SK-N-DZ (cell line): ENCODE results near the gene IRX6.

ENCODE experiments used
- DNase-seq: peaks from one replicate; pipeline ENCODE4 v3.0.0-alpha.2; 2015; ENCODE audit warnings: low spot score

IRX6 gene

DNA sequence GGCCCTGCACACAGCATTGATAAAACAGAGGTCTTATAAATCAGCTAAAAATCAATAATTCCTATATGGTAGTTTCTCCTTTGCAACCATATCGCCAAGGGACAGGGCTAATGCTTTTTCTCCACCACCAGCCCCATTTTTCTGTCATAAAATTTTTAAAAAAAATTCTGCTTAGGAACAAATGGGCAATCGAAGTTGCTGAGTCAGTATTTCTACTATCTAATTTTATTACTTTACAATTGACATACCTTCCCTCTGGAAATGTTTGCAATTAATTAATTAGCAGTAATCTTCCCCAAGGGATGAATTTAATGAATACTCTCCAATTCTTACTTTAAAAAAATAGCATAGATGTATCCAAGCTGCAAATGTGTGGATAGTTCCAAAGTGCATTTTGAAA, 1.7 kb upstream of the IRX6 start:
- no peak for DNase-seq

DNA sequence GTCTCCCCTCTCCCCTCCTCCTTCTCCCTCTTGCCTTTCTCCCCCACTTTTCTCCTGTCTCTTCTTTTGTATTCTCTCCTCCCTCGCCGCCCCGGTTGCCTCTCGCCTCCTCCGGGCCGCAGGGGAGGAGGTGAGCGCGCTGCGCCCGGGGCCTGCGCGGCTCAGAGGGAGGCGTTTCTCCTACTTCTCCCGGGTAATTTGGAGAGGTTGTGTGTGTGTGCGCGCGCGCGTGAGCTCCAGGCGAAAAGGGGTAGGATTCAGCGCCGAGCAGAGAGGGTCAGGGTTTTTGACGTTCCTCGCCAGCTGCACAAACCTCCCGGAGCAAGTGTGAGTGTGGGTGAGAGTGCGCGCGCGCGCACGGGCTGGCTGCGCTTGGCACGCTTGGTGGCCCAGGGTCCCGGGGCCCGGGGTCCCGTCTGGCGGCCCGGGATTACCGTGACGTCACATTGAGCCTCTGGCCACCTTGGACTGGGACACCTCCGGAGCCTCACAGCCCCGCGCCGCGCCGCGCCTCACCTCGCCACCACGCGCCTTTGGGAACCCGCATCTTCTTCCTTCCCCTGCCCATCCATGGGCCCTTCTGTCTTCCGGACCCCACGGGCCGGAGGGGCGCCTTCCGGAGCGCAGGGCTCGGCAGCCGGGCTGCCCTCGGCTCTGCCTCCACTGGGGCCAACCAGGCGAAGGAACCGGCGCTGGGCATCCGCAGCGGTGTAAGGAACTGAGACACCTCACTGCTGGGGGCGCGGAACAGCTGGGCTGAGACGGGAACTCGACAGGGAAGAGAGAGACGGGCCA, 479 bp downstream of the IRX6 start:
- no peak for DNase-seq

DNA sequence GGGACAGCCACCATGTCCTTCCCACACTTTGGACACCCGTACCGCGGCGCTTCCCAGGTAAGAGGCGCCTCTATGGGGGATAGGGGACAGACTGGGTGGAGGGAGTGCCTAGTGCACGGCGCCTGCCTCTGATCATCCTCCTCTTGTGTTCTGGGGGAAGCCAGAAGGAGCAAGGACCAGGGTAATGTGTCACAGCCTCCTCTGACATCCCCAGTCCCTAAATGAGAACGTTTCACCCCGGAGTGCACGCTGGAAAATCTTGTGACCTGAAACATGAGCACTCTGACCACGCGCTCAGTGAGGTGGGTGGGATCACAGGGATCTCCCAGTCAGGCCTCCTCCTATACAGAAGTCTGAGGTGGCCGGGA, 1.1 kb downstream of the IRX6 start:
- DNase-seq, result no peak

DNA sequence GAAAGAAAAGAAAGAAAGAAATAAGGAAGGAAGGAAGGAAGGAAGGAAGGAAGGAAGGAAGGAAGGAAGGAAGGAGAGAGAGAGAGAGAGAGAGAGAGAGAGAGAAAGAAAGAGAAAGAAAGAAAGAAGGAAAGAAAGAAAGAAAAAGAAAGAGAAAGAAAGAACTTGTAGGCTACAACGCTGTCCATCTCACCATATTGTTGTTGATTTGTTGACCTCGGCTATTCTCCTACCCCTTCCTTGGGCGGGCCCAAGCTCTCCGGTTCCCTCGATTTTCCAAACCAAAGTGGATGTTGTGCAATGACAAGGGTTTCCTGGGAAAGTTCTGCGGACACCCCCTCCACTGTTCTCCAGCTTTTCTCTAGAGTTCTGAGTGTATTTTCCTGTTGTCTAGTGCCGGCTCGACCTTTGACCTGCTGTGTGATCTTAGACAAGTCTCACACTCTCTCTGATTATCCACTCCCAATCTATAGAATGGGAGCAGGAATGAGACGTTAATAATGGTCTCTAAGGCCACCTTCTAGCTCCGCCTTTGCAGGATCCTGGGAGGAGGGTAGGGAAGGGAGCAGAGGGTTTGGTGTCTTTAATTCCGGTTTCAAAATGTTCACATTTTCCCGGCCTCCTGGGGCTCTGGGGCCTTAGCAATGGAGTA, 1.6 kb downstream of the IRX6 start:
- no peak for DNase-seq

DNA sequence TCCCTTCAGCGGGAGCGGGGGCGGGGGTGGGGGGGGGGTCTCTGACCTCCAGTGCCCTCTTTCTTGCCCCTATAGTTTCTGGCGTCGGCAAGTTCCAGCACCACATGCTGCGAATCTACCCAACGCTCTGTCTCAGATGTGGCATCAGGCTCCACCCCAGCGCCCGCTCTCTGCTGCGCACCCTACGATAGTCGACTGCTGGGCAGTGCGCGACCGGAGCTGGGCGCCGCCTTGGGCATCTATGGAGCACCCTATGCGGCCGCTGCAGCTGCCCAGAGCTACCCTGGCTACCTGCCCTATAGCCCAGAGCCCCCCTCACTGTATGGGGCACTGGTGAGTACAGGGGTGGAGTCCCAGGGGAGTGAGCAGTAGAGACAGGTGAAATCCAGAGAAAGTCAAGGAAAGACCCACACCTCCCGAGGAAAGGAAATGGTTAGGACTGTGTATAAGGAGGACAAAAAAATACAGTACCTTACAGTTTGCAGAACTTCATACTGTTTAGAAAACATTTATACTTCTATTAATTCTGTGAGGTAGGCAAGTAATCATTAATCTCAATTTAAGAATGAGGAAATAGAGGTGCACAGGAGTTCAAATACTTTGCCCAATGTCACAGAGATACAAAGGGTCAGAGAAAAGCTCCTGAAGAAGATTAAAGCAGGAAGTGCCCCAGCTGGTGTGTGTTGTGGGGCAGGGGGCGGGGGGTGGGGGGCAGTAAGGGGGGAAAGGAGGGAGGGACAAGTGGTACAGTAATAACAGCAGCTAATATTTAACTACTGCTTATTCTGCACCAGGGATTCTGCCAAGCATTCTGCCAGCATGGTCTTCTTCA, 2.5 kb downstream of the IRX6 start:
- no peak for DNase-seq

DNA sequence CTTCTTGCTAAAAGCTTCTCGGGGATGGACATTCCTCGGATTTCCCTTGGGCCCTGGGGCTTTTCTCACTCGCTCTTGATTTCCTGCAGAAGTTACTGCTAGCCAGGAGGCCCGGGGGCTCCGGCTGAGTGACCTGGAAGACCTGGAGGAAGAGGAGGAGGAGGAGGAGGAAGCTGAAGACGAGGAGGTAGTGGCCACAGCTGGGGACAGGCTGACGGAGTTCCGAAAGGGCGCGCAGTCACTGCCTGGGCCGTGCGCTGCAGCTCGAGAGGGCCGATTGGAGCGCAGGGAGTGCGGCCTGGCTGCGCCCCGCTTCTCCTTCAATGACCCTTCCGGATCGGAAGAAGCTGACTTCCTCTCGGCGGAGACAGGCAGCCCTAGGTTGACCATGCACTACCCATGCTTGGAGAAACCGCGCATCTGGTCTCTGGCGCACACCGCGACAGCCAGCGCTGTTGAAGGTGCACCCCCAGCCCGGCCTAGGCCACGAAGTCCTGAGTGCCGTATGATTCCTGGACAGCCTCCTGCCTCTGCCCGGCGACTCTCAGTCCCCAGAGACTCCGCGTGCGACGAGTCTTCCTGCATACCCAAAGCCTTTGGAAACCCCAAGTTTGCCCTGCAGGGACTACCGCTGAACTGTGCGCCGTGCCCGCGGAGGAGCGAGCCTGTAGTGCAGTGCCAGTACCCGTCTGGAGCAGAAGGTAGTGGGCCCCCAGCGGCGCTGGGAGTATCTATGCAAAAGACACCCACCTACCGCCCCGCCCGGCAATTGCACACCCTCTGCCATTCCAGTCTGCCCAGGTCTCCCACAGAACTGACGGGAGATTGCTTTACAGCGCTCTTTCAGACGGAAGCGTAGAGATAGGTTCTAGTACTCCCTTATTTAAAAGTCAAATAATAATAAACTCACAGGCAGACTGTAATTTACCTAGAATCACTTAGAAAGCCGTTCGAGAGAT, 4.9 kb downstream of the IRX6 start:
- no peak for DNase-seq

DNA sequence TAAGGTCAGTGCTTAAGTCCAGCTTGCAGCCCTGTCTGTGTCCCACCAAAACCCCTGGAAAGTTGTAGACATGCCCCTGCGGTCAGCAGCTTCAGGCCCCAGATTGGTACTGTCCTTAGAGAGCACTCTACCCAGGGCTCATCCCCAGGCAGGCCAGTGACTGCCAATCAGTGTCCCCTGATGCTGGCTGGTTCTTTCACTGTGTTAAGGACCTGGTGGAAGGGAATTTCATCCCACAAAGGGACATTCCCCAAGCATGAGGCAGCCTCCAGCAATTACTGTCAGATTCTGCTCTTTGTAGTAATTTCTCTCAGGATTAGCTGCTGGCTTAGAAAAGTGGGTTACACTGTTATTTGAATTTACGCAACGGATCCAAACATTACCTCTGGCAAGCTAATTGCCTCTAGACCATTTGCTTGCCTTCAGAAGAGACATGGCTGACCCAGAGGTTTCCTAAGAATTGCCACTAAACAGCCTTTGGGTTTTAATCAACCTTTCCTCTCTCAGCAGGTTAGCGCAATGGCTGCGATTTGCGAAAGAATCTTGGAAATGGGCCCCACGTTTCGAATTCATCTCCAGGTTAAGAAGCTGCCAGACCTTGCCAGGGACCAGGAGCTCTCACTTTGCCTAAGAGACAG, 5.9 kb downstream of the IRX6 start:
- no peak for DNase-seq

DNA sequence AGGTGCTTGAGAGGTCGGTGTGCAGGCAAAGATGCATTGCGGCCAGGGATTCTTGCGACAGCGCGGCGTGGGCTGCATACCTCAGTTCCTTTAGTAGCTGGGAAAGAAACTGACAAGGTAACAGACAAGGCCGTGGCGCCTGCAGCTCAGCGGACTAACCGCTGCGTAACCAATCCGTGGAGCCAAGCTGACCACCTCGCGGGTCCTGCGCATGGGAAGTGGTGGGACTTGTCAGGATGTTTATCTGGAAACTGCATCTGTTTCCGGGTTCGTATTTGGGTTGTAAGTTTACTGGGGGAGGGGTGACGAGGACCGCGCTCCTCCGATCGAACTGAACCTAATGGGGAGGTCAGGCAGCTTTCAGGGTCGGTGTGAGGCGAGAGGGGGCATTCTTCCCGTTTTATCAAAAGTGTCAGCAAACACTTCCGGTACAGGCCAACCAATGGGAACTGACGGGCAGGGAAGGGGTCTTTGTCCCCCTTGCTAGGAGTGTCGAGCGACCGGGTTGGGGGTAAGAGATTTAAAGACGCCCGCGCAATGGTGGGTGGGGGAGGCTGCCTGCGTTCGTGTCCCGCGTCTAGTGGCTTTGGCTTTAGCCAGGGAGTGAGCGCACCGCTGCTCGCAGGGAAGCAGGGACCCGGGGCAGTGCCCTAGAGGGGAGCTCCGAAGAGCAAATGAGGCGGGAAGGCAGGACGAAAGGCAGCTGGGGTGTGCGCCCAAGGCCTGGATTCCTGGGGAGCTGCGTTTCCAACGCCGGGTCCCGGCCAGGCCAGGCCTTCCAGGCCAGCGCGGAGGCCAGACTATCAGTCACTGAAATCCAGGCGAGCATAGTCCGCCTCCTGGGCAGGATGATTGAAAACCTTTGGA, 7.0 kb downstream of the IRX6 start:
- no peak for DNase-seq

DNA sequence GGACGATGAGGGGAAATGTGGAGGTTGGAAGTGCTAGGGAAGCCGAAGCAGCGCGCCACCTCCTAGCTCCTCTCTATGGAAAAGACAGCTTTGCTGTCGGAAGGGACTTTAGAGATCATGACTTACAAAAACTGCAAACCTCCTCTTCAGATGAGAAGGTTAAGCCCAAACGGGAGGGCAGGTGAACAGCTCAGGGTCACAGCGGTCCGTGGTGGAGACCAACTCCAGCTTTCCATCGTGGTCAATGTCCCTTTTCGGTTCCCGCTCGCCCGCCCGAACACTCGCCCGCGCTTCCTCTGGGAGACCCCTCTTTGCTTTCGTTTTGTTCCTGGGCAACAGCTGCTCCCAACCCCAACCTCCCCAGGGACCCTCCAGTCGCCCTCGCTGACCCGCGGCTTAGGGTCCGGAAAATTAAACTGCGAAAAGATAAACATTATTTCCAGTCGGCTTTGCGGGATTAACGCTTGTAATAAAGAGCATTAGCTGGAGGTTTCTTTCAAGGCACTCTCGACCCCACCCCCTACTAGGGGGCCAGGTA, 7.7 kb downstream of the IRX6 start:
- DNase-seq, result no peak

DNA sequence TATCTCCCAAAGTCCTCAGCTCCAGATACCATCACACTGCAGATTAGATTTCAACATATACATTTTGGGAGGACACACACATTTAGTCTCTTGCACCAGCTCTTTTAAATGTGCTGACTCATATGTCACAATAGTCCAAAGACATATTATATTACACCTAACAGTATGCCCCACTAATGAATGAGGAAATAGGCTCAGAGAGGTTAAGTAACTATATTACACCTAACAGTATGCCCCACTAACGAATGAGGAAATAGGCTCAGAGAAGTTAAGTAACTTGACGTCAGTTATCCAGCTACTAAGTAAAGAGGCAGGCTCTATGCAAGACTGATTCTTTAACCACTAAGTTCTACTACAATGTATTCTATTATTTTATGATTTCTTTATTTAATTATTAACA, 9.7 kb downstream of the IRX6 start:
- DNase-seq, result no peak

DNA sequence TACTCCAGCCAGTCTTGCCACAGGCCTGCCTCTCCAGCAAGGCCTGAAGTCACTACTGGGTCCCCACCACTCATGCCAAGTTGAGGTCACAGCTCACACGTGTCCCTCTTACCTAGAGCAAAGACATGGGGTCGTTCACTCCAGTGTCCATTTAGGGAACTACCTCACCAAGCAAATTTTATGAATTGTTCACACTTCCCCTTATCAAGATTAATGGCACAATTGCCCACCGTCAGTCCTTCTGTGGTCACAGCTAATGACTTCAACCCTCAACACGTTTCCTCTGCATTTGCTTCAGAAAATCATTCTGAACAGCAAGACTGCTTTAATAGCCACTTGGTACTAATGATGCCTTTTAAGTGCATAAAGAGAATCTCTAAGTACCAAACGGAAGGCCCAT, 14.6 kb downstream of the IRX6 start:
- no peak for DNase-seq

DNA sequence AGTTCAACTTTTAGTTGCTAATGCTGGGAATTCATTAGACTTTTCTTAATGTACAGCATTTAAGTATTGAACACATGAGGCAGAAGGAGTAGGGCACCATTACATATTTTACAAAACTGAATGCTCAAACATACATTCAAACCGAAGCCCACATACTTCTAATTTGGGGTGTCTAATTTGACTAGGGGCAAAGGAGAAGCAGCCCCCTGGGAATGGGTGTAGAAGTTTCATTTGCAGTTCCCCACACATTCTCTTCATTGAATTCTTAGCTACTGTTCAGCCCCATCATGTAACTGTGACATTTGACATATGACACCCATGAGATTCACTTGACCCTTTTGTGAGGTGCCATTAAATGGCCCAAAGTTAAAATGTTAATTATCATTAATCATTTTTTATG, 16.4 kb downstream of the IRX6 start:
- no peak for DNase-seq

DNA sequence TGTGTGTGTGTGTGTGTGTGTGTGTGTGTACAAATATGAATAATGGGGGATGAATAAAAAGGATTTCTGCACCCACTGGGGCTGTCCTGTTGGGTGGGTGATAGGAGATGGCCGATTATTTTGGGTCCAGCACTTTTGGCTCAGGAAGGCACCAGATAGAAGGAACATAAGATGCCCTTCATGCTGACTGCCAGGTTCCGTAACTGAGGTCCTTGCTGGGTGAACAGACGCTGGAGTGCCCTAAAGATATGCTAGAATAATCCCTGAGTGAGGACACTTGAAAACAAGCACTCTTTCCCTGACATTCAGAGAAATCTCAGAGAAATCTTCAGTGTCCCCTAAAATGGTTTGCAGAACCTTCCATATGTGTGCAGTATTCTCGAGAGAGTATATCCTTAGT, 17.7 kb downstream of the IRX6 start:
- no peak for DNase-seq

DNA sequence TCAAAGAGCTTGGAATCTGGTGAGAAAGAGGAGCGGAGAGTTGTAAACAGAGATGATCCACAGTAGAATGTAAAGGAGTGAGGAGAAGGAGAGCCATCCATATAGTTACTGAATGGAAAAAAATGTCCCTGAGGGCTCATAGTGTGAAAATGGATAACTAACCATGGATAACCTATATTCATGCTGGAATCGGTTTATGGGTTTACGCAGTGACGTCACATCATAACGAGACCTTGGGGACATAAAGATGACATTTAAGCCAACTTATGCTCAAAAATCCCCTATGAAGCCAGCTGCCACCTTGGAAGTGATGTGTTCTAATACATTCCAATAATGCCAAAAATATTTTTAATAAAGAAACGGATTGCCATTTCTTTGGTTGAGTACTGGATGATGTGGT, 22.5 kb downstream of the IRX6 start:
- no peak for DNase-seq

DNA sequence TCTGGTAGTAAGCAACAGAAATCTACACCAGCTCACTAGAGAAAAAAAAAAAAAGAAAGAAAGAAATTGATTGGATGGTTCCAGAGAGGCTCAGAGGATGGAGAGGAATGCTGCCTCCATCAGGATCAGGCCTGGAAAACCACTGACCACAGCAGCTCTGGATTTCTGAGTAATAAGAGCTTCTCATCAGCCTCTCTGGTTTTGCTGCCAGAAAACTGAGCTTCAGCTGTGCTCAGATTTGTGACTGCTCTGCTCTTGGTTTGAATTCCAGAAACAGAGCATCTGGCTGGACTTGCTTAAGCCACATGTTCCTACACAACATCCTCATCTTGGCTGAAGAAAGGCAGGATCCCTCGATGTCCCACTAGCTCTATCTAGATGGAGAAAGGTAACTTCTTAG, 25.9 kb downstream of the IRX6 start:
- no peak for DNase-seq

DNA sequence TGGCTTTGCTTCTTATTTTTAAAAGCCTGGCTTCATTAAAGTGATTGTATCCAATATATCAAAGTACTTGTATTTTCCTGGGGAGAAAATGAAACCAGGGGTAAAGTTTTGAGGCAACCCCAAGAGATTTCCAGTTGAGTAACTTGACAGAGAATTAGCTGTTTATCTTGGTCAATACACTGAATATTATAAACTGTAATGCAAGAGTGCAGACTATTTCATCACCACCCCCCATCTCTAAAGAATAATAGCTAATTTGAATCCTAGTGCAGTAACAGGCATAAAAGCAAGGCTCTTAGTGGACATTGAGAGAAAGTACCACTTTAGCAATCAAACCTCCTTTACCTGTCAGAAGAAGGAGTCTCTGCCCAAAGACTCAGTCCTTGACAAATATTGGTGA, 27.0 kb downstream of the IRX6 start:
- DNase-seq, result no peak

DNA sequence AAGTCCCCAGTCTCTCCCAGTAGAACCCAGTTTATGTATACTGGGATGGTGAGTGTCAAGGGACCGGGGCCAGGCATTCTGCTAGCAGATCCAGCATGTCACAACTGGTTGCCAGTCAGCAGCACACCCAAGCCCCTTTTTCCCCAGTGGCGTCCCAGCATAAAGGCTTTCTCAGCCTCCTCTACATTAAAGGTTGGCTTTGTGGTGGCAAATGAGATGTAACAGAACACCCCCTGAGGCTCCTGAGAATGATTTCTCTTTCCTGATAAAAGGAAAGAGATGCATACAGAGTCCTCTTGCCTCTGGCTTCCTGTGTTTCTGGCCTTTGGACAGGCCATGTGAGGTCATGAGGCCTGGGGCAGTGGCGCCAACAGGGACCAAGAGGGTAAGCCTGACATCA, 27.9 kb downstream of the IRX6 start:
- no peak for DNase-seq

DNA sequence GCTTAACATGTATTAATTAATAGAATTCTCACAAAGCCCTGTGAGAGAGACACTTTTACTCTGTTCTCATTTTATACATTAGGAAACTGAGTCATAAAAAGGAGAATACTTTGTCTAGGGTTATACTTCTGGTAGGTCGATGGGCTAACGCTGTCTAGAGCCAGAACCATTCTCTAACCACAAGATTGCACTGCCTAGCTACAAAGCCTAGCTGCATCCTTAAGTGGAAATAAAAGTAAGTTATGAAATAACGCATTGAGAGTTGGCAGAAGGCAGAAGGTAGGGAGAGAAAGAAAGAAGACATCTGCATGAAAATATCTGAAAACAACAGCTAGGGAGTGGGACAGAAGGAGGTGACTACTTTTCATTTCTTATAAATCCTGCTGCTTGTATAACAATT, 33.2 kb downstream of the IRX6 start:
- no peak for DNase-seq

DNA sequence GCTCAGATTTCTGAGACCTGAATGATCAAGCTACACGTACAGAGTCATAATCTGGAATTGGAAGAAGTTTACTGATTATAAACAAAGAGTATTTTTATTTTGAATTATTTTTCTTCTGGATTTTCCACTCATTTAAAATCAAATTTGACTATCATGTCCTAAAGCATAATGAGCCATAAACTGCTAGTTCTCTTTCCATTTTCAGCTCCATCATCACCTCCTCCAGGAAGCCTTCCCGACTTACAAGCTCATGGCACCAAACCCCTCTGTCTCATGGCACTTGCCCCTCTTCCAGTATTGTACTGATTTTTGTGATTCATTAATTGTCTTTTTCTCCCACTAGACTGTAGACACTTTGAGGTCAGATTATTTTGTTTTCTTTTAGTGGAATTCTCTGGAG, 35.9 kb downstream of the IRX6 start:
- DNase-seq, result no peak

DNA sequence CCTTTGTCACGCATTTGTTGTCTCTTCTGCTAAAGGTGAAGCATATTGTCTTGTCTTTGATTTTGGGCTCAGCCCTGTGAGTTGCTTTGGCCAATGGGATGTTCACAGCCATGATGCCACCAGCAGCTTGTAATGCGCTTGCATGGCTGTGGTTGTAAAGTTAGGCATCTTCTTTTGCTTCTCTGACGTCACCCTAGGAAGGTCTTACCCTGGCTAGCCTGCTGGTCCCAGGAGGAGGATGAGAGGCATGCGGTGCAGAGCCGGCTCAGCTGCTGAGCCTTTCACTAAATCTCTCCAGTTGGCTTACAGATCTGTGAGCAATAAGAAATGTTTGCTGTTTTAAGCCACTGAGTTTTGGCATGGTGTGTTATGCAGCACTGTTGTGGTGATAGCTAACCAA, 40.8 kb downstream of the IRX6 start:
- no peak for DNase-seq
